A549 (cell line): ENCODE results near the gene SLC41A1.

Experiments
- BHLHE40 ChIP-seq: IDR thresholded peaks from 2 replicates; pipeline ENCODE4 v1.6.1; 2012; ENCODE audit warnings: low read depth, low read length, inconsistent platforms
- CTCF ChIP-seq: fragments of >200 bp; sonication (Bioruptor Twin); formaldehyde crosslinking; IDR thresholded peaks from 3 replicates; pipeline ENCODE4 v1.5.1; 2016
- ESRRA ChIP-seq: fragments of 150-350 bp; IDR thresholded peaks from 2 replicates; pipeline ENCODE4 v1.6.1; 2014; ENCODE audit warnings: mild to moderate bottlenecking, low read length, borderline replicate concordance
- JUN ChIP-seq, 2 experiments: fragments of >200 bp; sonication (Bioruptor Twin); formaldehyde crosslinking; IDR thresholded peaks; 2 replicates in 1 of 2; 3 replicates in 1 of 2; pipeline ENCODE4 v1.6.1; 2016 to 2017
- JUNB ChIP-seq: fragments of >200 bp; sonication (Bioruptor Twin); formaldehyde crosslinking; IDR thresholded peaks from 2 replicates; pipeline ENCODE4 v1.6.1; 2016
- KDM1A ChIP-seq: fragments of 200-600 bp; sonication (generic); IDR thresholded peaks from 2 replicates; pipeline ENCODE4 v1.6.1; 2016; ENCODE audit warnings: low read depth, mild to moderate bottlenecking
- POLR2A ChIP-seq: IDR thresholded peaks from 2 replicates; pipeline ENCODE4 v1.6.1; 2012; ENCODE audit warnings: mild to moderate bottlenecking, low read length
- TP53 ChIP-seq: fragments of 250-450 bp; sonication (Bioruptor Pico); IDR thresholded peaks from 2 replicates; pipeline ENCODE4 v1.5.0; 2021; ENCODE audit warnings: mild to moderate bottlenecking, moderate library complexity
- ZFP36 ChIP-seq: fragments of 450-650 bp; IDR thresholded peaks from 2 replicates; pipeline ENCODE4 v1.6.1; 2014; ENCODE audit warnings: borderline replicate concordance; ENCODE audit not compliant: partially characterized antibody
- TF ChIP-seq, protein P1 (sequence below): fragments of 150-350 bp; IDR thresholded peaks from 2 replicates; pipeline ENCODE4 v1.6.1; 2014; ENCODE audit warnings: low read depth, mild to moderate bottlenecking, low read length

- no peak for TF ChIP-seq JUNB
- TF ChIP-seq, protein P1, sequence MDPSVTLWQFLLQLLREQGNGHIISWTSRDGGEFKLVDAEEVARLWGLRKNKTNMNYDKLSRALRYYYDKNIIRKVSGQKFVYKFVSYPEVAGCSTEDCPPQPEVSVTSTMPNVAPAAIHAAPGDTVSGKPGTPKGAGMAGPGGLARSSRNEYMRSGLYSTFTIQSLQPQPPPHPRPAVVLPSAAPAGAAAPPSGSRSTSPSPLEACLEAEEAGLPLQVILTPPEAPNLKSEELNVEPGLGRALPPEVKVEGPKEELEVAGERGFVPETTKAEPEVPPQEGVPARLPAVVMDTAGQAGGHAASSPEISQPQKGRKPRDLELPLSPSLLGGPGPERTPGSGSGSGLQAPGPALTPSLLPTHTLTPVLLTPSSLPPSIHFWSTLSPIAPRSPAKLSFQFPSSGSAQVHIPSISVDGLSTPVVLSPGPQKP, result no peak
- no peak for TF ChIP-seq JUN (IDR thresholded peaks at IDR 0.05)
- TF ChIP-seq BHLHE40, result no peak
- no peak for TF ChIP-seq POLR2A
- TF ChIP-seq ESRRA, result no peak
- TF ChIP-seq CTCF, result no peak
- TF ChIP-seq ZFP36, result no peak
- TF ChIP-seq KDM1A, result no peak
- TF ChIP-seq TP53 (CRISPR knock-in tag), result no peak
Measured at GRCh38 chr1:205826016-205826806, 13.2 kb upstream of the SLC41A1 start.
